Tibial nerve (tissue), 3 donors: Measurements from ENCODE around the gene MDM4.

Source experiments
- CTCF ChIP-seq, 5 experiments: fragments of 200-600 bp in 3 of 5; fragments of 450-650 bp in 2 of 5; sonication (generic) in 3 of 5; IDR thresholded peaks; one replicate each; pipeline ENCODE4 v1.5.1; 2016 to 2019; ENCODE audit warnings: antibody characterized with exemption in 5 of 5, mild to moderate bottlenecking in 3 of 5, moderate library complexity in 2 of 5
- POLR2A ChIP-seq, 2 donors: fragments of 450-650 bp; IDR thresholded peaks; one replicate each; pipeline ENCODE4 v1.6.1; 2017; ENCODE audit warnings: antibody characterized with exemption in 2 of 2, mild to moderate bottlenecking in 2 of 2, moderate library complexity in 2 of 2

- TF ChIP-seq CTCF (IDR thresholded peaks at IDR 0.05): no peak
- no peak for TF ChIP-seq POLR2A (IDR thresholded peaks at IDR 0.05)
Measured at GRCh38 chr1:204581759-204582158, 65.6 kb downstream of the MDM4 start.
